GM18502 (cell line): ENCODE measurements around the gene SLC13A3.

Source experiments
- ATAC-seq: cut with Tn5 transposase; IDR thresholded peaks from one replicate; pipeline ENCODE4 v1.9.1; 2021; ENCODE audit warnings: mild to moderate bottlenecking; ENCODE audit not compliant: unreplicated experiment, poor library complexity

Gene SLC13A3

DNA sequence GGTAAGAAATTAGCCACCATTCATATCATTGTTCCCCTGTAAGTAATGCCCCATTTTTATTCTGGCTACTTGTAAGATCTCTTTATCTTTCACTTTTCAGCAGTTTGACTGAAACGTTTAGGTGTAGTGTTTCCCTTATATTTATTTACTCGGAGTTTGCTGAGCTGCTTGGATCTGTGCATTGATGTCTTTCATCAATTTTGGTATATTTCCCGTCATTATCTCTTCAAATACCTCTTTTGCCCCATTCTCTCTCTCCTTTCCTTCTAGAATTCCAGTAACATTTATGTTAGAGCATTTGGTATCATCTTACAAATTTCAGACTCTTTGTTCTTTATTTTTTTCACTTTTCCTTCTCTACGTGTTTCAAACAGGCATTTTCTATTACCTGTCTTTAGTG, 9.2 kb upstream of the SLC13A3 start:
- no peak for ATAC-seq

GRCh38 chr20:46657618-46658017, 6.4 kb upstream of the SLC13A3 start:
- no peak for ATAC-seq

- no peak for ATAC-seq
Measured at GRCh38 chr20:46657137-46657536, 5.9 kb upstream of the SLC13A3 start.

DNA sequence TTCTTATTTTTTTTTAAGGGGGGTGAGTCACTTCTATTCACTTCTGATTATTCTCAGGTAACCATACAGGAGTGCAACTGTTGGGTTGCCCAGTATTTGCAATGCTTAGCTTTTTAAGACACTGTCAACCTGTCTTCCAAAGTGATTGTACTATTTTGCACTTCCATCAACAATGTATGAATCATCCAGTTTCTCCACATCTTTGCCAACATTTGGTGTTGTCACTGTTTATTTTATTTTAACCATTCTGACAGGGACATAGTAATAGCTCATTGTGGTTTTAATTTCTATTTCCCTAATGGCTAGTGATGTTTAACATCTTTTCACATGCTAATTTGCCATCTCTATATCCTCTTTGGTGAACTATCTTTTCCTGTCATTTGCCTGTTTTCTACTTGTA, 1.4 kb upstream of the SLC13A3 start:
- no peak for ATAC-seq

DNA sequence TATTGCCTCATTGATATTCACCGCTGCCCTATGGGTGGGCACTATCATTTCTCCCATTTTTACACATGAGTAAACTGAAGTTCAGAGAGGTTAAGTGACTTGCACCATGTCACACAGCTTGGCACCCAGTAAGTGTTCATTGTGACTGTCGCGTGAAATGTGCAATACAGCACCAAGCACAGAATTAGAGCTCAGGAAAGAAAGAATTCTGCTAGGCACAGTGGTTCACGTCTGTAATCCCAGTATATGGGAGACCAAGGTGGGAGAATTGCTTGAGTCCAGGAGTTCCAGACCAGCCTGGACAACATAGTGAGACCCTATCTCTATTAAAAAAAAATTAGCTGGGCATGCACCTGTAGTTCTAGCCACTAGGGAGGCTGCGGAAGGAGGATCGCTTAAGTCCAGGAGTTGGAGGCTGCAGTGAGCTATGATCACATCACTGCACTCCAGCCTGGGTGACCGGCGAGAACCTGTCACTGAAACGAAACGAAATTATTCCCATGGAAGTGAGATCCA, 626 bp downstream of the SLC13A3 start:
- ATAC-seq: no peak

GRCh38 chr20:46649965-46650542, 1.2 kb downstream of the SLC13A3 start:
- ATAC-seq: no peak

GRCh38 chr20:46649650-46649949, 1.7 kb downstream of the SLC13A3 start:
- ATAC-seq: no peak

DNA sequence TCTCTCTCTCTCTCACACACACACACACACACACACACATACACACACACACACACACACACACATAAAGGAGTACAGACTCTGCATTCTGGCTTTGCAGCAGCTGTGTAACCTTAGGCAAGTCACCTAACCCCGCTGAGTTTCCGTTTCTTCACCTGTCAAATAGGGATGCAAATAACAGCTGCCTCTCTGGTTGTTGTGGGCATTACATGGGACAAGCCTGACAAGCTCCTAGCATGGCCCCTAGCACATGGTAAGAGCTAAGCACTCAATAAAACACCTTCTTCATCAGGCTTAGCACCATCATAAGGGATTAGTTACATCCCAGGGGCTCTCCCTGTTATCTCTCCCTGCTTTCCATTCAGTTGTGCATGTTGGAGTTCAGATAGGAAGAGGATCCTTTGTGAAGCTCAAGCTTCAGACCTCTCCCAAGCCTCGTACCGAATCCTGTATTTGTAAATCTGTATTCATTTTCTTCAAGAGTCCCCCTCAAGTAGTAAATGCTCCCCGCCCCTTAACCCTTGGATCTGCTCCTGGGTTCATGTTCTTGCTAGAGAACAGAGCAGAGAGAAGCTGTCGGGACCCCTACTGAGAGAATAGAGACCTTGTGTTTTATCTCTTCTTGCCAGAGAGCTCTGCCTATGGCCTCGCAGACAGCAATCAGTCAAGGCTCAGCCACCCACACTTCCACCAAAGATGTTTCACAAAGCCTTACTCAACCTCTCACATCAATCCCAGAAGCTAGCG, 2.2 kb downstream of the SLC13A3 start:
- ATAC-seq: no peak

DNA sequence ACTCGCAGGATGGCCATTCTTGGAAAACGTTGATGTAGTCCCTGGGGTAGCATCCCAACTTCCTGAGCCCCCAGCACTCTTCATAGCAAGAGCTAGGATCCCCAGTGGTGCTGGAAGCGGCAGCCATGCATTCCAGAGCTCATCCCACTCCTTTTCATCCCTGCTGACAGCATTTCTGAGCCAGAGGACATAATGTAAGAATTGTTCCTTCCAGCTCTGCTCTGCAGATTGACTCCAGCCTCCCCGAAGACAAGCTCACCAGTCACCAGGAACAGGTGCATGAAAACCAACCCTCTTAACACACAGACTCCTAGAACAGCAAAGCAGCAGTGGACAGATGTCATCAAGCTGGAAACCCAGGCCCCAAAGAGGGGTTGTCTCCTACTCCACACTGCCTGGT, 3.8 kb downstream of the SLC13A3 start:
- no peak for ATAC-seq

- no peak for ATAC-seq
Measured at GRCh38 chr20:46646659-46647380, 4.4 kb downstream of the SLC13A3 start.

DNA sequence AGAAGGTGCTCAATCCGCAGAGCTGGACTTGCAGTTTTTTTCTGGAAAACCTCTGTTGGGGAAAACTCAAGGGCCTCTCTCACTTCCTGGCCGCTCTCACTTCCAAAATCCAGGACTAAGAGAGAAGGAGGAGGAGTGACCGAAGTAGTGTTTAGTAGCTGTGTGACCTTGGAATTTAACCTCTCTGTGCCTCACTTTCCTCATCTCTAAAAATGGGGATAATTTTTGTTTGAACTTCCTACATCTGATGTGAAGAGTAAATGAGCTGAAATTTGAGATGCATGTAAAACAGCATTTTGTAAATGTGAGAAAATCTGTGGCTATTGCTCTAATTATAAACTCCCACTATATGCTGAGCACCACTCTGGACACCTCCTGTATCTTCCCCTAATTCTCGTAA, 5.1 kb downstream of the SLC13A3 start:
- ATAC-seq: no peak

GRCh38 chr20:46644733-46645132, 6.5 kb downstream of the SLC13A3 start:
- ATAC-seq: no peak

GRCh38 chr20:46644160-46644559, 7.1 kb downstream of the SLC13A3 start:
- no peak for ATAC-seq

DNA sequence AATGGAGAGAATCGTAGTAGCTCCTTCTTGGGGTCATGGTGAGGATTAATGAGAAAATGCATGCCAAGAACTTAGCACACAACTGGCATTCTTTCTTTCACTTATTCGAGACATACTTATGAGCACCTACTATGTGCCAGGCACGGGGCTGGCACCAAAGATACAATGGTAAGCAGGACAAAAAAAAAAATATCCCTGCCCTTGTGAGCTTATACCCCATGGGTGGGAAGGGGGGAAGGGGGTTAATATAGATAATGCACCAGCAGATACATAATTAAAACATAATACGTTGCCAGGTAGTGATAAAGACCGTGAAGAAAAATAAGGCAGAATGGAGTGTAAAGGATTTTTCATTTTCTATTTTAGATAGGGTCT, 8.3 kb downstream of the SLC13A3 start:
- ATAC-seq: no peak

DNA sequence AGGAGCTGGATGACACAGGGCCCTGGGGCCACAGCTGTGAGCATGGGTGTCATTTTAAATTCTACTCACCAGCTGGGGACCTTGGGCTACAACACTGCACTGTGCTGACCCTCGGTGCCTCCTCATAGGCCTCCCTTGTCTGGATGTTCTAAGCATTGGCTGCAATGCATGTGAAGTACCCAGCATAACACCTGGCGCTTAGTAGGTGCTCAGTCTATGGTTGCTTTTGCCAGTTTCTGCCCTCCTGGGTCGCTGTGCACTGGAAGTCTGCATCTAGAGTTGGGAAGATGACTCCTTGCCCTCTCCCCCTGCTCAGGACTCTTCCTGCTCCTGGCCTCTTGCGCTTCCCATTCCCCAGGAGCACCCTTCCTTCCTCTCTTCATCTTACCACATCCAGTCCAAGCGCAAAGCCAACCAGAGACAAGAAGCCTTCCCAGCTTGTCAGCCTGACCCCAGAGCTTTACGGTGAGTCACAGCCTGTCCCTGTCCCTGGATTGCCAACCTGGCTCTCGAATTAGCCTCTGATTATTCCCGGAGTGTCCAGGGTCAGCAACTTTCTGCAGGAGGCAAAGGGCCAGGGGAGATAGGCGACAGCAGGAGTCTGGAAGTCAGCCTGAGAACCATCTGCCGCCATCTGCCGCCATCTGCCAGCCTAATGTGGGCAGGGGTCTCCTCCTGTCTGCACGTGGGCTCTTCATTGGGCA, 8.8 kb downstream of the SLC13A3 start:
- no peak for ATAC-seq

- ATAC-seq: no peak
Measured at GRCh38 chr20:46641424-46641823, 9.8 kb downstream of the SLC13A3 start.

DNA sequence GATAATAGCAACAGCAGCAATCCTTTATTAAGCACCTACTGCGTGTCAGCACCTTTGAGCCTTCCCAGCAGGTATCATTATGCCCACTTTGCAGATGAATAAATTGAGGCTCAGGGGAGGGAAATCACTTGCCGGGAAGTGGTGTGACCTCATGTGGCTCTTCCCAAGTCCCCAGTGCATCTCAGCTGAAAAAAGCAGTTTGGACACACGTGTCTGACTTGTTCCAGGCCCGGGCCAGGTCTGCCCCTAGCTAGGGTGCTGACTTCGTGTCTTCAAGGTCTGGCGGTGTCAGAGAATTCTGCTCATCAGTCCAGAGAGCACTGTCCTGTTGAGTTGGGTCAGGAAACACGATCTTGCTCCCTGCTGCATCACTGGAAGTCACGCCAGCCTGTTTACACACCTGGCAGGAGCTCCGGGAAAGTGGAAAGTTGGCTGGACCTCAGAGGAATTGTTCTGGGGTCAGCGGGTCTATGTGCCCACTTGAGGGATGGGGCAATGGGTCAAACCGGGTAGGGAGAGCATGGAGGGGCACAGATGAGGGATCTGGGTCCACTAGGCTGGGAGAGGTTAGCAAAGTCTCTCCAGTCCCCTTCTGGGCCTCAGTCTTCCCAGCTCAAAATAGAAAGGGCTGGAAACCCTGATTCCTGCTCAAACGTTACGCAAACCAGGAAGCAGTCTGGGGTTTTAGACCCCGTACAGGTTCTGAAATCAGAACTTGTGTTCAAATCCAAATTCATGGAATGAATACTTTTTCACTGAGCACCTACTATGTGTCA, 10.5 kb downstream of the SLC13A3 start:
- no peak for ATAC-seq

DNA sequence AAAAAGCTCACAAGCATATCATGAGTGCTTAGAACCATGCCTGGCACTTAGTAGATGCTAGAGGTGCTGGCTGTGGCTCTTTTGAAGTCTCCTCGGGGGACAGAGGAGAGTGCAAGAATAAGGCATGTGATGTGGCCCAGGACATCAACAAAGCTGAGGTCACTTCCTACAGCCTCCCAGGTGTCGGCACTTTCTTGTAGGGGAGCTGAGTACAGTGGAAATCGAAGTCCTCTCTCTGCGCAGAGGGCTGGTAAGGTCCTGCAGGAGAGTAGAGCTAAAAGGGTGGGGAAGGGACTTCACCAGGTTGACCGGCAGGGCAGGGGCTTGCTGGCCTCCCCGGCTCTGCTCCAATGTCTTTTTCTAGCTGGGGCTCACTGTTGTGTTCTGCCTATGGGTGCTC, 11.2 kb downstream of the SLC13A3 start:
- ATAC-seq: no peak

- no peak for ATAC-seq
Measured at GRCh38 chr20:46639587-46639986, 11.7 kb downstream of the SLC13A3 start.

DNA sequence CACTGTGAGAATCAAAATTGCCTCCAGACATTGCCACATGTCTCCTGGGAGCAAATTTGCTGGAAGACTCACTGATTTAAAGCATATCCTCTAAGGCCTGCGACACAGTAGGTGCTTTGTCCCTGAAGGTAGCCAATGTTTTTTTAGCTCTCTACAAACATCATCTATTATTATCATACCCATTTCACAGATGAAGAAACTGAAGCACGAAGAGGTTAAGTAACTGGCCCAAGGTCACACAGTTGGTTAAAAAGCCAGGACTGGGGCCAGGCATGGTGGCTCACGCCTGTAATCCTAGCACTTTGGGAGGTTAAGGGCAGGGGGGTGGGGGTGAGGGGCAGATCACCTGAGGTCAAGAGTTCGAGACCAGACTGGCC, 12.4 kb downstream of the SLC13A3 start:
- ATAC-seq: no peak
